GM19468 (cell line): ENCODE measurements around the gene CORIN.

Source experiments
- ATAC-seq: cut with Tn5 transposase; IDR thresholded peaks from one replicate; pipeline ENCODE4 v1.9.1; 2021; ENCODE audit warnings: mild to moderate bottlenecking, moderate library complexity, moderate number of reproducible peaks; ENCODE audit not compliant: unreplicated experiment; ENCODE audit errors: extremely low read depth

CORIN gene

DNA sequence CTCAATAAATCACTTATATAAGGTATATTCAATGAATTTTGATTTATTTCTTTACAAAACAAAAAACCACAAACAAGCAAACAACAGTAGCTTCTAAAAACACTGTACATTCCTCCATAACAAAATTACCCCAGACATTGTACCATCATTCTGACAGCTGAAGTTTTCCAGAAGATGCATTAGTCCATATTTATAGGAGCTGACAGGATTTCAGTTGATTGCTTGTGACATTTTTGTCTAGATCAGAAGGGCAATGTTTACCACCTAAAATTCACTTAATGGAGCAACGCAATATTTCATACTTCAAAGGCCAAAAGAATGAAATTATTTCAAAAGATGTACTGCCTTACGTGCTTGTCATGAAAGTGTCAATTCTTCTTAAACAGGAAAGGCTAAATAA lies 185.8 kb downstream of the CORIN start:
- no peak for ATAC-seq

DNA sequence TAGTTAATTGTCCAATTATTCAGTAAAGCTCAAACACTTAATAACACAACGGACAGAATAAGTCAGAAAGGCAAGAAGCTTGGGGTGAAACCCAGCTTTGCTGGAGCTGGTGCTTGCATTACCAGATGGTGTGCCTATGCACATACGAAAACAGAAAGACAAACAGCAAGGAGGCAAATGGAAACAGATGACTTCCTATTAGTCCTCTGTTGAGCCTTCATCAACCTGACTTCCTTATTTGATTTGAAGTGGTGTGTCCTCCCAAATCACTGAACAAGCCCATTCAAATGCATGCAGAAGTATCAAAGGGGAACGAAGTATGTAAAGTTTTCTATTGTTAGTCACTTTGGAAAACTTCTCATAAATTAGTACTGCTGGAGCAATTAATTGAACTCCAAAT lies 186.6 kb downstream of the CORIN start:
- no peak for ATAC-seq

DNA sequence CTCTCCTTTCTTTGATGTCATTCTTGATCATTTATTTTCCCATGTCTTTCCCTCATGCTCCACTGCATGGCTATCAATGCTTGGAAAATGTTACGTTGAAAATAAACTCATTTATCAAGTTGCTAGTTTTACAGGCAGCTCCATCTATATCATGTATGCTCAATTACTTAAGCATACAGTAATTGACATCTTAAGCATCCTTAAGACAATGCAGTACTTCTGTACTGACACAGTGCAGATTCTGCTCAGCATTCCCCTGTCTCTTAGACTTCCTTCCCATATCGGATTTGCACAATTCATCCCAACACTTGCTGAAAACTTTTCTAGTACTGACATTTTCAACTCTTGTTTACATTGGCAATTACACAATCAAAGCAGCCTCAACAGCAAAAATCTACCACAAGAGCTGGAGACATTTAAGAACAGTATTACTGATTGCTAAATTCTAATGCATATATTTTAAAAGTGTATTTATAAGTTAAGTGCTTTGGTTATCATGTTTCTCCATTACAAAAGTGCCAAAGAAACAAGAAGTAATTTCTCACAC lies 187.2 kb downstream of the CORIN start:
- ATAC-seq: no peak

- ATAC-seq: no peak
These were observed 190.3 kb downstream of the CORIN start for GRCh38 chr4:47647544-47647943.

DNA sequence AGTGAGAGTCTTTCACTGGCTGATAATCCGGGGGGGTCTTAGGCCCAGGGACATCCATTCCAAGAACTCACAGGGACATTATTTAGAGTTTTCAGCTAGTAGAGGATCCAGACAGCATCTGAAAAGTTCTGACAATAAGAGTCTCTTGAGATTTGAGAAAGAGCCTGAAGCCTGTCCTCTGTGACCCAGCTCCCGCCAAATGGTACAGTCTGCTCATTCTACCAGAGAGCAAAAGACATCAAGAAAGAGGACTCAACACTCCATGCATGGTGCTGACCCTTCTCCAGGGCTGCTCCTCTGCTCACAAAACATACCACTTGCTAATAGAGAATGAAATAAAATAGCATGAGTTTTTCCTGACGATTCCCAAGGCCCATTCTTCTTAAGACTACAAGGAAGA lies 190.8 kb downstream of the CORIN start:
- no peak for ATAC-seq

- ATAC-seq: no peak
These were observed 191.5 kb downstream of the CORIN start for GRCh38 chr4:47646372-47646771.

DNA sequence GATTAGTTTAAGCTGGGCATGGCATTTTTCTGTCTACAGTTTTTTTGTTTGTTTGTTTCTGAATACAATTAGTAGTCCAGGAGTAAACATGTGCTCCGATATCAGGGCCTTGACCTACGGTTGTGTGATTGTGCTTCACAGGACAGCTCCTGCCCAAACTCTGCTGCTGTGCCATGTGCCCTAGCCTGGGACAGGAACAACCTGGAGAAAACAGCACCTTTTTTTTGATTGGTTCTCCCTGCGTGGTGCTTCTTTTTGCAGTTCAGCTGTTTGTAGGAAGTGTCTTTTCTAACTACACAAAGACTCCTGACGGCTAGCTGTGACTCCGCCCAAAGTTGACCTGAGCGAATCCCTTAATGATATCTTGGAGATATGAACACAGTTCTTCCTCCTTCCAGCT lies 194.0 kb downstream of the CORIN start:
- ATAC-seq: no peak

DNA sequence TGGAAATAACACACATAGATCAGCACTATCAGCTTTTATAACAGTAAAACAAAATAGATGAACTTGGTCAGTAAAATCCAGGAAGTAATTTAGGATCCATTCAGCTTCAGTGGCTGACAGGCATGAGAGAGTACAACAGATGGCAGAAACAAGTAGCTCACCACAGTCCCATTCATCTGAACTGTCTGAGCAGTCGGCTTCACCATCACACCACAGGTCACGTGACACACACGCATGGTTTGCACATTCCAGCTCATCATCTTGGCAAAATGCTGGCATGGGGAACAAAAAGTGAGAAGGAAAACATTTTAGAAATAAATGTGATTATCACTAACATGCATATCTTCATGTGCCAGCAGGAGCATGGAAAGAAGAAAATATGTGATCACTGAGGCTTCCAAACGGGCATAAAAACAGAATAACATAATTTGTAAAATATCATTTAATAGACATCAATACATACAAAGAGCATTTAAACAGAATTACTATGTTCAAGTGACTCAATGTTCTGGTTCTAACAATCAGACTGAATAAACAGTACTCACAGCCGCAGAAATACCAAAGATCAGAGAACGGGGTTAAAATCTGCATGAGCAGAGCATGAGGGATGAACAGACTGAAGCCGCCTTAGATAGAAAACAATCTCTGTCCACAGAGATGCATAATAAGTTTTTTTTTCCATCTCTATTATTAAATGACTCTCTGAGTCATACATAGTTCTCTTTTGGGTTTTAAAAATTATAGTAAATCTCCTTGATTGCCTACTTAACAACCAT lies 194.7 kb downstream of the CORIN start:
- no peak for ATAC-seq

DNA sequence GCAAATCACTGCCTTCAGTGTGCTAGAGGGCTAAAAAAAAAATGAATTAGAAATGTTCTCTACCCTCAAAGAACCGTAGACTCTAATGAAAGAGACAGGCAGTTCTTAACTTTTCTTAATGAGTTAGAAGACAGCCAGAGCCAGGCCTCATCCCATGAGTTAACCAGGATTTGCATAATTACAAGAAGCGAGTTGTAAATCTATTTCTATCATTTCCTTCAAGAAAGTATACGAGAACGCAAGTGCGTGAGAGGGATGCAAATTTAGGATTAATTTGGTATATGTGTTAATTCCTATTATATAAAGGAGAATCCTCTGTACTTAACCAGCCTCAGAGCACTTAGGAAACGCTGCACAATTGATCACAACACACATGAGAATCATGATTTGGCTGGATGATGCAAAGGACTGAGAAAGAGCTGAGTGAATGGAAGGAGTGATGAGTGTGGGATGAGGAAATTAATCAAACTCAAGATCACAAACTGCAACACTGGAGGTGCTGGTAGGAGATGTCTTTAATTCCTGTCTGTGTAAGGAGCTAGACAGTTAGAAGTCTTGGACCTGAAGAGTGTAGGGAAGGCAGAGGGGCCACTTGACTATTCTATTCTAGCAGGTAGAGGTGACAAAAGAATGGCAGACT lies 195.6 kb downstream of the CORIN start:
- no peak for ATAC-seq

GRCh38 chr4:47641755-47642154 lies 196.1 kb downstream of the CORIN start:
- ATAC-seq: no peak

DNA sequence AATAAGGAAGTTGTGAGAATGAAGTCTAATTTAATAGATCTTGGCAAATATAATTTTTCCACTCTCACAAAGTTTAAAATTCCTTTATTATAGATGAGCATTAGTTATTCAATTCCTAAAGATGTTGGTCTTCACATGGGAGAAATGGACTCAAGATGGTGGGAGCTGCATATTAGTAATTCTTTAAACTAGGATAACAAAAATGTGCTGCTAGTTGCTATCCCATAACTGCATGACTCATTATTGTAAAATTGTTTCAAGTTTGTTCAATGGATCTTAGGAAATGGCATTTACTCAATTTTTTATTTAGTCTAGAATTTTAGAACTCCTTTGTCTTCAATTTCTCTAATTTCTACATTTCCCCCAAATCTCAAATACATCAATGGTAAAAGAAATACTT lies 197.0 kb downstream of the CORIN start:
- ATAC-seq: no peak

DNA sequence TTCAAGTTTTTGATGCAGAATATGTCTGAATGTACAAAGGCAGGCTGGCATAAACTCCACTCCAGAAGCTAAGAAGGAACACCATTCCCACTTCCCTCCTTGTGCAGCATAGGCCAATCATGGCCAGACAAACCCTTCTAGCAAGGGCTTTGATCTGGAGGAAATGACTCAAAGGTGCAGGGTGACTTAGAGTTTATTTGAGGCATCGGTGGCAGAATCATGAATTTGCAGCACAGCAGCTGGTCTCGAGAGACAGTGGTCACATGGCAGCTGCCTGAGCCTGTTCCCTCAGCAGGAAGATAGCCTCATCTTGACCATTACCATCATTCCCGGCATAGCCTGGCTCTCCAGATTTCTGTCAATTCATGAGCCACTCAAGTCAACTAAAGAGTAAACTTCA lies 198.3 kb downstream of the CORIN start:
- no peak for ATAC-seq

DNA sequence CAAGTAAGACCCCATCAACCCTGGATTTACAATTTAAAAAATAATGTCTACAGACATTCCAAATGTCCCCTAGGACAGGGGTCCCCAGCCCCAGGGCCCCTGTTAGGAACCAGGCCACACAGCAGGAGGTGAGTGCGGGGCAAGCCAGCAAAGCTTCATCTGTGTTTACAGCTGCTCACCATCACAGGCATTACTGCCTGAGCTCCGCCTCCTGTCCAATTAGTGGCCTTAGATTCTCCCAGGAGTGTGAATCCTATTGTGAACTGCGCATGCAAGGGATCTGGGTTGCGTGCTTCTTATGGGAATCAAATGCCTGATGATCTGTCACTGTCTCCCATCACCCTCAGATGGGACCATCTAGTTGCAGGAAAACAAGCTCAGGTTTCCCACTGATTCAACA lies 206.7 kb downstream of the CORIN start:
- ATAC-seq: no peak

- no peak for ATAC-seq
These were observed 213.8 kb downstream of the CORIN start for GRCh38 chr4:47624031-47624441.

GRCh38 chr4:47621181-47621580 lies 216.7 kb downstream of the CORIN start:
- ATAC-seq: no peak

GRCh38 chr4:47619691-47620090 lies 218.2 kb downstream of the CORIN start:
- ATAC-seq: no peak

GRCh38 chr4:47617607-47618006 lies 220.3 kb downstream of the CORIN start:
- ATAC-seq: peak; percentile 39

GRCh38 chr4:47615385-47615784 lies 222.5 kb downstream of the CORIN start:
- no peak for ATAC-seq

- ATAC-seq: no peak
These were observed 225.5 kb downstream of the CORIN start for GRCh38 chr4:47612116-47613023.

GRCh38 chr4:47606482-47606881 lies 231.4 kb downstream of the CORIN start:
- no peak for ATAC-seq

DNA sequence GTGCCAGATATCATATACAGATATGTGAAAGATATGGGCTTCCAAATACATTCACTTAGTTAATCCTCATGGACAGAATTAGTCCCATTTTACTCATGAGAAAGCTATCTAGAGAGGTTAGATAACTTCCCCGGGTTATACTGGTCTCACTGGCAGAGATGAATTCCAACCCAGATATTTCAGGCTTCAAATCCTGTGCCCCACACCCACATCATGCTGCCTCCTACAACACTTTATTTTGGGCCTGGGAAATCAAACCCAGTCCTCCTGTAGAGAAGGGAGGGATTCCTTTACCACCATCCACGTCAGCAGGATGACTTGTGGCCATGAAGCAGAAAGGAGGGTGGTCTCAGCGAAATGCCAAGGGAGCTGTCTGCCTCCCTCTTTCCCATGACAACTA lies 239.0 kb downstream of the CORIN start:
- no peak for ATAC-seq
